HEK293T (cell line): ENCODE results near the gene CCDC69.

Source experiments
- FOXA1 ChIP-seq: fragments of 450-650 bp; IDR thresholded peaks from 2 replicates; pipeline ENCODE4 v1.6.1; 2016; ENCODE audit warnings: mild to moderate bottlenecking
- FOXM1 ChIP-seq: fragments of 450-650 bp; IDR thresholded peaks from 2 replicates; pipeline ENCODE4 v1.6.1; 2017; ENCODE audit warnings: mild to moderate bottlenecking, borderline replicate concordance

GRCh38 chr5:151218177-151218576, 5.7 kb downstream of the CCDC69 start:
- TF ChIP-seq FOXA1, result no peak
- TF ChIP-seq FOXM1, result no peak
